GM12878 (cell line): ENCODE data around the gene TUNAR. TPM values are rescaled to one million over a fixed set of nuclear protein-coding genes. Genes with fewer than 3 reads are reported as not detected.
A peak's percentile ranks its signal among the peaks of the same experiment; 100 is the strongest.

Experiments
- ATAC-seq: fragments of 200-7000 bp; cut with Tn5 transposase; 3 replicates; pipeline ENCODE4 v1.9.1; 2020; ENCODE audit warnings: mild to moderate bottlenecking, moderate library complexity
- BruUV-seq: library from RNA; stranded (reverse); fragments of 400-500 nt; replicated peaks from 2 replicates; lab custom pipeline; 2021; lab: Mats Ljungman, UMichigan
- CTCF ChIA-PET: fragments of 300-600 bp; sonication (Branson Sonifier 250); formaldehyde crosslinking; extraction: SDS; loops from one replicate; lab custom pipeline; 2021; ENCODE audit warnings: inconsistent platforms; lab: Yijun Ruan, JAX
- POLR2A ChIA-PET: fragments of 350-600 bp; formaldehyde crosslinking; extraction: SDS; loops from one replicate; lab custom pipeline; 2021; ENCODE audit warnings: inconsistent platforms; lab: Charles Lee
- RAD21 ChIA-PET: fragments of 300-600 bp; sonication (Branson Sonifier 250); formaldehyde crosslinking; loops from one replicate; lab custom pipeline; 2023; ENCODE audit warnings: antibody characterized with exemption; ENCODE audit not compliant: unreplicated experiment; lab: Charles Lee
- SMC1A ChIA-PET: fragments of 300-600 bp; sonication (Branson Sonifier 250); formaldehyde crosslinking; loops from one replicate; lab custom pipeline; 2023; ENCODE audit not compliant: unreplicated experiment, uncharacterized antibody; lab: Charles Lee
- DNase-seq: peaks from one replicate; pipeline ENCODE4 v3.0.0-alpha.2; 2011; ENCODE audit warnings: low read depth, low spot score
- FAIRE-seq: peaks from 3 replicates; lab custom pipeline; 2011; peaks lifted over from hg19 to GRCh38; lab: Jason Lieb, UNC
- H2AFZ ChIP-seq: 2 replicates; pipeline ENCODE4 v1.6.0; 2011; ENCODE audit warnings: low read depth, low read length, control low read depth; ENCODE audit not compliant: control insufficient read depth
- H3K27ac ChIP-seq: 2 replicates; pipeline ENCODE4 v1.5.1; 2011; ENCODE audit warnings: control low read depth; ENCODE audit not compliant: control insufficient read depth, insufficient read depth
- H3K27me3 ChIP-seq, 2 experiments: replicated peaks in 1 of 2; 2 replicates each; pipeline versions ENCODE4 v1.6.0 to v1.6.1; 2011; ENCODE audit warnings: low read length in 1 of 2; ENCODE audit not compliant: control insufficient read depth in 2 of 2, insufficient read depth in 2 of 2
- H3K36me3 ChIP-seq, 2 experiments: 2 replicates each; pipeline ENCODE4 v1.5.1; 2011; ENCODE audit warnings: low read length in 1 of 2; ENCODE audit not compliant: control insufficient read depth in 2 of 2, insufficient read depth in 2 of 2
- H3K4me1 ChIP-seq: 2 replicates; pipeline ENCODE4 v1.6.1; 2011; ENCODE audit warnings: mild to moderate bottlenecking, low read length, moderate library complexity, mixed read lengths; ENCODE audit not compliant: control insufficient read depth, insufficient read depth
- H3K4me2 ChIP-seq: 2 replicates; pipeline ENCODE4 v1.6.0; 2011; ENCODE audit warnings: control low read depth; ENCODE audit not compliant: control insufficient read depth, insufficient read depth
- H3K4me3 ChIP-seq: fragments of 200-600 bp; sonication (generic); 2 replicates; pipeline ENCODE4 v1.5.1; 2016
- H3K79me2 ChIP-seq: 2 replicates; pipeline ENCODE4 v1.6.0; 2011; ENCODE audit warnings: low read length; ENCODE audit not compliant: control insufficient read depth, insufficient read depth
- H3K9ac ChIP-seq: 2 replicates; pipeline ENCODE4 v1.8.0; 2011; ENCODE audit warnings: low read length, control low read depth, mixed read lengths; ENCODE audit not compliant: control insufficient read depth, insufficient read depth
- H3K9me3 ChIP-seq: replicated peaks from 3 replicates; pipeline ENCODE4 v1.5.1; 2011; ENCODE audit warnings: mild to moderate bottlenecking, low read length; ENCODE audit not compliant: control insufficient read depth, insufficient read depth
- H4K20me1 ChIP-seq: 2 replicates; pipeline ENCODE4 v1.6.0; 2011; ENCODE audit not compliant: control insufficient read depth, insufficient read depth
- REST ChIP-seq: IDR thresholded peaks from 2 replicates; pipeline ENCODE4 v1.6.1; 2012; ENCODE audit warnings: mild to moderate bottlenecking, low read depth, low read length
- SUZ12 ChIP-seq: fragments of 200-600 bp; sonication (generic); IDR thresholded peaks from one replicate; pipeline ENCODE4 v1.6.1; 2018; ENCODE audit warnings: antibody characterized with exemption, mild to moderate bottlenecking; ENCODE audit not compliant: unreplicated experiment
- WGBS: methylation state at CpG from one replicate; pipeline ENCODE4 v1.1.6; 2016; ENCODE audit warnings: low lambda C conversion rate; ENCODE audit not compliant: insufficient replicate concordance, insufficient coverage; ENCODE audit errors: missing lambda C conversion rate; 5-methylcytosine and 5-hydroxymethylcytosine counted together
- in situ Hi-C: fragments of 300-500 bp; cut with MboI; formaldehyde crosslinking; loops from 9 replicates; pipeline ENCODE4 v1.14.3; 2018; ENCODE audit warnings: mixed read lengths
- intact Hi-C: fragments of 100-400 bp; cut with micrococcal nuclease; formaldehyde crosslinking; loops from one replicate; pipeline ENCODE4 v1.14.2; 2022; ENCODE audit not compliant: unreplicated experiment
- polyA plus RNA-seq, 11 experiments: library from polyadenylated mRNA; depleted of rRNA in 4 of 11; unstranded in 6 of 11; stranded (reverse) in 5 of 11; fragments of >200 nt; fragmentation: Nextera tagmentation in 4 of 11; fragmentation: Illumina TruSeq in 1 of 11; extraction: Ambion mirVana in 4 of 11; extraction: Trizol in 1 of 11; gene quantifications; 1 replicate in 1 of 11; 2 replicates in 10 of 11; pipeline versions ENCODE4 v1.2.1 to v1.2.3, GENCODE V29; 2011 to 2016; ENCODE audit warnings: inconsistent platforms in 2 of 11, missing spikeins in 2 of 11, low read depth in 1 of 11
- total RNA-seq, 4 experiments: library from RNA; depleted of rRNA in 3 of 4; stranded (reverse); fragments of >200 nt in 3 of 4; fragmentation: Illumina TruSeq in 1 of 4; extraction: Trizol in 1 of 4; gene quantifications; 2 replicates each; pipeline versions ENCODE4 v1.2.1 to v1.2.3, GENCODE V29; 2013 to 2021

Gene TUNAR
- total and polyA plus RNA-seq, 10 of the 15 experiments (the other 5 are each of a cell fraction or from before 2014, with no cell fraction given), result 0.02 TPM; not detected in 9

GRCh38 chr14:95935228-95935822 is 58.7 kb downstream of the TUNAR start:
- POLR2A ChIA-PET, result no interaction called here

More at GRCh38 chr14:95935228-95935822, 58.7 kb downstream of the TUNAR start:
- SMC1A ChIA-PET, result no interaction called here
- no peak for FAIRE-seq
- no peak for DNase-seq
- TF ChIP-seq SUZ12, result no peak
- peak; percentile 89 for TF ChIP-seq REST
- Histone ChIP-seq H3K4me1 (no peaks in the 10 kb centered on the region), H3K4me2 (no peak overlapping the region), H3K36me3 (no peaks in the 10 kb centered on the region), H3K27ac (no peak overlapping the region), H3K4me3 (no peak overlapping the region), H2AFZ (no peak overlapping the region), H3K9me3 (no peaks in the 10 kb centered on the region), H3K79me2 (no peaks in the 10 kb centered on the region), H3K27me3 (no peaks in the 10 kb centered on the region), H4K20me1 (no peaks in the 10 kb centered on the region), H3K9ac (no peak overlapping the region)
- BruUV-seq, result no TSS peak
- in situ Hi-C loops, result no loop called here
- RAD21 ChIA-PET, result no interaction called here
- no peak for ATAC-seq
- intact Hi-C loops, result no loop called here
- WGBS, result 3% methylated on average over 2 of the region's 2 CpGs
- CTCF ChIA-PET, result no interaction called here
